ENCODE results near the gene ZNF768.

The ZNF768 gene

GRCh38 chr16:30521476-30521872, 4.9 kb downstream of the ZNF768 start:
- DNase-seq (ENCODE audit: low read depth, low spot score) = no peak
- in situ Hi-C loops (cut with HindIII; ENCODE audit: low sequenced_read_pairs) = no loop called here
- TF ChIP-seq CTCF (IDR thresholded peaks at IDR 0.05; ENCODE audit: low read depth, low read length) = no peak
- no peak overlapping the region for H3K4me3 ChIP-seq (ENCODE audit: low read depth, low read length)

GRCh38 chr16:30519120-30520049, 7.0 kb downstream of the ZNF768 start:
- in situ Hi-C loops (cut with HindIII; ENCODE audit: low sequenced_read_pairs) = no loop called here
- DNase-seq (ENCODE audit: low read depth, low spot score) = no peak
- no peak overlapping the region for H3K4me3 ChIP-seq (ENCODE audit: low read depth, low read length)
- no peak for TF ChIP-seq CTCF (IDR thresholded peaks at IDR 0.05; ENCODE audit: low read depth, low read length)

GRCh38 chr16:30518552-30518951, 7.8 kb downstream of the ZNF768 start:
- in situ Hi-C loops (cut with HindIII; ENCODE audit: low sequenced_read_pairs) = no loop called here

GRCh38 chr16:30515275-30515674, 11.1 kb downstream of the ZNF768 start:
- TF ChIP-seq CTCF (IDR thresholded peaks at IDR 0.05; ENCODE audit: low read depth, low read length) = no peak
- in situ Hi-C loops (cut with HindIII; ENCODE audit: low sequenced_read_pairs) = no loop called here

More at GRCh38 chr16:30518552-30518951, 7.8 kb downstream of the ZNF768 start:
- H3K4me3 ChIP-seq (ENCODE audit: low read depth, low read length) = no peak overlapping the region
- no peak for TF ChIP-seq CTCF (IDR thresholded peaks at IDR 0.05; ENCODE audit: low read depth, low read length)
- DNase-seq (ENCODE audit: low read depth, low spot score) = no peak

GRCh38 chr16:30511509-30511908, 14.9 kb downstream of the ZNF768 start:
- no peak for DNase-seq (ENCODE audit: low read depth, low spot score)

More at GRCh38 chr16:30515275-30515674, 11.1 kb downstream of the ZNF768 start:
- no peak for DNase-seq (ENCODE audit: low read depth, low spot score)
- H3K4me3 ChIP-seq (ENCODE audit: low read depth, low read length) = no peak overlapping the region

GRCh38 chr16:30510376-30510938, 15.9 kb downstream of the ZNF768 start:
- no peak for DNase-seq (ENCODE audit: low read depth, low spot score)

More at GRCh38 chr16:30511509-30511908, 14.9 kb downstream of the ZNF768 start:
- in situ Hi-C loops (cut with HindIII; ENCODE audit: low sequenced_read_pairs) = no loop called here
- TF ChIP-seq CTCF (IDR thresholded peaks at IDR 0.05; ENCODE audit: low read depth, low read length) = no peak
- H3K4me3 ChIP-seq (ENCODE audit: low read depth, low read length) = no peak overlapping the region

More at GRCh38 chr16:30510376-30510938, 15.9 kb downstream of the ZNF768 start:
- in situ Hi-C loops (cut with HindIII; ENCODE audit: low sequenced_read_pairs) = no loop called here
- no peak overlapping the region for H3K4me3 ChIP-seq (ENCODE audit: low read depth, low read length)
- no peak for TF ChIP-seq CTCF (IDR thresholded peaks at IDR 0.05; ENCODE audit: low read depth, low read length)
